ENCODE measurements around the gene P2RY2. TPM values are rescaled to one million over a fixed set of nuclear protein-coding genes. Genes with fewer than 3 reads are reported as not detected.

The P2RY2 gene
- total RNA-seq = not detected
- polyA plus RNA-seq = not detected

DNA sequence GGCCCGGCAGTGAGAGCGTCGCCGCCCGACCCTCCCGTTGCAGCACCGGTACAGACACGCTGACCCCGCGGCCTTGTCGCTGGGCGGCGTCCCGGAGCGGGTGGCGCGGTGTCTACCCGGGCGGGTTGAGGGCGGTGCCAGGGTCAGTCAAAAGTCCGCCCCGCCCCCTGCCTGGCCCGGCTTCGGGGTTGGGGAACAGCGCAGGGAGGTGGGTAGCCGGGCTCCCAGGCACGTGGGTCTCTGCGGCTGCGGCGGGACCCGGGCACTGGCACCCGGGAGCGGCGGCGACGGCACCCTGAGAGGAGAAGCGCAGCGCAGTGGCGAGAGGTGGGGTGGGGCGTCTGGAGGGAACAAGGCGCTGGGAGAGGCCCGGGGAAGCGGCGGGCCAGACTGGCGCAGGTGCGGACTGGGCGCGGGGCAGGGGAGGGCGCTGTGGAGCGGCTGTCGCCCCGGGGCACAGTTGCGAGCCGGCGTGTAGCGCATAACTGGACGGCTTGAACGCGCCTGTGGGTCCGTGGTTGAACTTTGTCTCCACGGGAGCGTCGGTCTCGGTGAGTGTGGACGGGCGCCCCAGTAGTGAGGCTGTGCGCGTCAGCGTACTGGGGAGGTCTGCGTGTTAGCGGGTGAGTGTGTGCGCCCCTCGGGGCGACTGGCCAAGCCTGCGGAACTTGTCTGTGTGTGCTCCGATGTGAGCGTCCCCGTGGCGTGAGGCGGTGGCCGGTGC, at the start of gene P2RY2:
P2RY2 (plus strand) TSS at position 176 of the 724 bp plus-strand sequence. CDS start 15,879 bp downstream, outside the sequence.
- Histone ChIP-seq H3K4me1 (ENCODE audit: control insufficient read depth, insufficient read depth, low read length, poor library complexity, severe bottlenecking) (peaks cover 6% of the 10 kb centered on the region), H3K4me3 (ENCODE audit: low read depth, low read length) (no peak within 1 kb of the TSS), H3K9me3 (ENCODE audit: control insufficient read depth in 2 of 2, low read length in 2 of 2) (no peaks in the 10 kb centered on the region), H3K36me3 (ENCODE audit: control insufficient read depth, insufficient read depth, low read length) (no peaks in the 10 kb centered on the region), H3K27ac (ENCODE audit: insufficient read depth, low read length, poor library complexity, severe bottlenecking) (no peak within 1 kb of the TSS), H3K27me3 (ENCODE audit: control insufficient read depth, insufficient read depth, low read length) (no peaks in the 10 kb centered on the region)
- ATAC-seq (ENCODE audit: low read depth in 2 of 2) (peak; percentile 29 to 37), DNase-seq (peak in 1 of 3 donors; percentile 30)
- Mint-ChIP-seq H3K9me3 (no peaks in the 10 kb centered on the region), H3K36me3 (no peaks in the 10 kb centered on the region), H3K27me3 (peaks cover 48% of the 10 kb centered on the region), H3K4me1 (peaks cover 0 to 5% (median 0%) of the 10 kb centered on the region in 4 donors), H3K4me3 (peak within 1 kb of the TSS in 3 of 4 donors; percentile 27 to 47 (median 27)), H3K27ac (no peak within 1 kb of the TSS)

DNA sequence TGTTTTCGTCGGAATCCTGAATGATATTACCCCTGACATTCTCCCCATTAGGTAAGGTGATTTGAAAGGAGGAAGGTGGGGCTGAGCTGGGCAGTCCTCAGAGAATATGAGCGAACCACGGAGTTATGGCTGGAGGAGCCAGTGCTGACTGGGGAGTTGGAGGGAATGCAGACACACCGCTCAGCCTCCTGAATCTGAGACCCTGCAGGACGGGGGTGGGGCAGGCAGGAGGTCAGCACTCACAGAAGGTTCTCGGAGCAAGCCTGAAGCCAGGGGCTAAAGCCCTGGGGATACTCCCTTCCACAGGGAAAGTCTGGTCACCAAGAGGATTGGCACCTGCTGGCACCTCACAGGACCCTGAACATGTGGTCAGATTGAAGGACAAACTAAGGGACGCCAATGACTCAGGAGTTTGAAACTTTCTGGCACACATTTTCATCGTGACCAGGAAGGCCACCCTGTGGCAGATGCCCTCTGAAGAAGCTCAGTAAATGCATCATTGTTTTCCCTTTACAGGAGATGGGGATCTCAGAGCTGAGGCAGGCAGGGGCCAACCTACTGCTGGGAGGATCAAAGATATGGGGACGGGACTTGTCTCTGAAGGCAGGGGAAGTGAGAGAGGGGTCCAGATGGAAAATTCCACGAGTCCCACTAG, 49.0 kb upstream of the P2RY2 start:
- DNase-seq (no peak), ATAC-seq (ENCODE audit: low read depth in 2 of 2) (no peak)
- Histone ChIP-seq H3K27ac (ENCODE audit: insufficient read depth, low read length, poor library complexity, severe bottlenecking) (no peak overlapping the region), H3K4me3 (ENCODE audit: low read depth, low read length) (no peak overlapping the region), H3K36me3 (ENCODE audit: control insufficient read depth, insufficient read depth, low read length) (no peaks in the 10 kb centered on the region), H3K4me1 (ENCODE audit: control insufficient read depth, insufficient read depth, low read length, poor library complexity, severe bottlenecking) (no peaks in the 10 kb centered on the region), H3K9me3 (ENCODE audit: control insufficient read depth in 2 of 2, low read length in 2 of 2) (no peaks in the 10 kb centered on the region), H3K27me3 (ENCODE audit: control insufficient read depth, insufficient read depth, low read length) (no peaks in the 10 kb centered on the region)
- Mint-ChIP-seq H3K27ac (no peak overlapping the region), H3K36me3 (no peaks in the 10 kb centered on the region), H3K4me1 (peaks cover 0 to 3% (median 0%) of the 10 kb centered on the region in 4 donors), H3K4me3 (no peak overlapping the region), H3K27me3 (peaks cover 12% of the 10 kb centered on the region), H3K9me3 (no peaks in the 10 kb centered on the region)

DNA sequence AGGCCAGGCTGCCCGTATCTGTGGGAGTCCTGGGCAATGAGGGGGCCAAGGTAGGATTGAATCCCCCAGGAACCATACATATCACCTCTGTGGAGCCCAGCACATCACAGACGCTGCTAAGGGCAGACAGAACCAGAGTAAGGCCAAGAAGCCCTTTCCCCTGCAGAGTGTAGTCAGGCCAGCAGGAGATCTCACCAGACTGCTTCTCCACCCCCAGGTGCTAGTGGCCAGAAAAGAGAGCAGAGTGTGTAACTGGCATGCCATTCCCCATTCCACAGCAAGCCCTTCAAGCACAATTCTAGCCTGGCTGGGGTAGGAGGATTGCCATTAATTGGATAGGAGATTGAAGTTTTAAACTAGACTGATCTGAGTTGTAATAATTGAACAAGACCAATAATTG, 47.9 kb upstream of the P2RY2 start:
- Histone ChIP-seq H3K27me3 (ENCODE audit: control insufficient read depth, insufficient read depth, low read length) (no peaks in the 10 kb centered on the region), H3K27ac (ENCODE audit: insufficient read depth, low read length, poor library complexity, severe bottlenecking) (no peak overlapping the region), H3K4me1 (ENCODE audit: control insufficient read depth, insufficient read depth, low read length, poor library complexity, severe bottlenecking) (no peaks in the 10 kb centered on the region), H3K4me3 (ENCODE audit: low read depth, low read length) (no peak overlapping the region), H3K9me3 (ENCODE audit: control insufficient read depth in 2 of 2, low read length in 2 of 2) (no peaks in the 10 kb centered on the region), H3K36me3 (ENCODE audit: control insufficient read depth, insufficient read depth, low read length) (no peaks in the 10 kb centered on the region)
- Mint-ChIP-seq H3K36me3 (no peaks in the 10 kb centered on the region), H3K9me3 (no peaks in the 10 kb centered on the region), H3K4me3 (no peak overlapping the region), H3K27me3 (peaks cover 12% of the 10 kb centered on the region), H3K27ac (no peak overlapping the region), H3K4me1 (peaks cover 0 to 2% (median 0%) of the 10 kb centered on the region in 4 donors)
- no peak for ATAC-seq (ENCODE audit: low read depth in 2 of 2)
- DNase-seq = no peak

DNA sequence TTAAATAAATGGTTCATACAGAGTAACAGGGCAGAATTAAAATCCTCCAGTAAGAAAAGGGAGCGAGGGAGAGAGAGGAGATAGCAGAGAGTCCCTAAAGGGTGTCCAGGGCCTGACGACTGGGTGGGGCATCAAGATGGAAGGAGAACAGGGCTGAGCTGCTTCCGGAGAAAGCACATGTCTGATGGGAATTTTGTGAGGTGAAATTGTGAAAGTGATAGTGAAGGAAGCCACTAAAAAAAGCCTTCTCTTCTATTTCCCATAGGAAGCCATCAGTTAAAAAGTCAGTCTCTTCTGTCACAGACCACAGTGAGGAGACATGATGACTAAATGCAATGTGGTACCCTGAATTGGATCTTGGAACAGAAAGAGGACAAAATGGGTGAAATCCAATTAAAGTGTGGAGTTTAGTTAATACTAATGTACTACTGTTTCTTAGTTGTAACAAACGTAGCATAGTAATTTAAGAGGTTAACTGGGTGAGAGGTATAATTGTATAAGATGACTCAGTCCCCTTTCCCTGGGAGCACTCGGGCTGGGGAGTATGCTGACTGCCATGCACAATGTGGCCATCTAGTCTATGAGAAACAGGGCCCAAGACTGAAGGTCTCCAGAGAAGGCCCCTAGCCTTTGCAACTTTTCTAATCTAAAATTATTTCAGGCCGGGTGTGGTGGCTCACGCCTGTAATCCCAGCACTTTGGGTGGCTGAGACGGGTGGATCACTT, 46.5 kb upstream of the P2RY2 start:
- no peaks in the 10 kb centered on the region for H3K36me3 Mint-ChIP-seq
- H3K4me1 ChIP-seq (ENCODE audit: control insufficient read depth, insufficient read depth, low read length, poor library complexity, severe bottlenecking) = no peaks in the 10 kb centered on the region
- no peaks in the 10 kb centered on the region for H3K9me3 ChIP-seq (ENCODE audit: control insufficient read depth in 2 of 2, low read length in 2 of 2)
- peaks cover 12% of the 10 kb centered on the region for H3K27me3 Mint-ChIP-seq
- H3K36me3 ChIP-seq (ENCODE audit: control insufficient read depth, insufficient read depth, low read length) = no peaks in the 10 kb centered on the region
- no peak overlapping the region for H3K27ac Mint-ChIP-seq
- DNase-seq (no peak), ATAC-seq (ENCODE audit: low read depth in 2 of 2) (no peak)
- H3K4me3 ChIP-seq (ENCODE audit: low read depth, low read length) = no peak overlapping the region
- H3K27ac ChIP-seq (ENCODE audit: insufficient read depth, low read length, poor library complexity, severe bottlenecking) = no peak overlapping the region
- H3K4me1 Mint-ChIP-seq = peaks cover 0 to 5% (median 2%) of the 10 kb centered on the region in 4 donors
- H3K27me3 ChIP-seq (ENCODE audit: control insufficient read depth, insufficient read depth, low read length) = no peaks in the 10 kb centered on the region
- no peaks in the 10 kb centered on the region for H3K9me3 Mint-ChIP-seq
- no peak overlapping the region for H3K4me3 Mint-ChIP-seq

DNA sequence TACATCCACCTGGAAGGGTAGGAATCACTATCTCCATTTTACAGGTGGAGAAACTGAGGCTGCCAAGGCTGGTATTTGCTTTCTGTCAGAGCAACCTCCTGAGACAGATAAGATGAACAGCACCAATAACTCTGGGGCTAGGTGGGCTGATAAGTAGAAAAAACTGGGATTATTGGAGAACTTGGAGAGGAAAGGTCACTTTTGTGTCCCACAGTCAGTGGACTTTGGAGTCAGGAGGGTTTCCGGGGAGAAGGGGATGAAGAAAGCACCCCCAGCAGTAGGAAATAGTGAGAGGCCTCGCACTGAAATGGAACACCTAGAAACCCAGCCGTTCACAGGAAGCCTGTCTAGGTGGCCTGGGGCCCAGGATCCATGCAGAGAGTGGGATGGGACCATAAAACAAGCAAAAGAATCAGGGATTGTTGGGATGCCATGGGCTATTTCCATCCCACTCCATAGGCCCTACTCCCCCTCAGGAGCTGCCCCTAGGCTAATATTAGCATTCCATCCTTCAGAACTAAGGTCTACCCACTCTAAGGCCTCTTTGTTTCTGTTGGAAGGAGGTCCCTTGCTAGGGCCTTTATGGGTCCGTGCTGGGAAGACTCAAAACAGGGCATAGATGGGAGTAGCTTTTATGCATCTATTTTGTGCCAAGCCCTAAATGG, 45.0 kb upstream of the P2RY2 start:
- Histone ChIP-seq H3K9me3 (ENCODE audit: control insufficient read depth in 2 of 2, low read length in 2 of 2) (no peaks in the 10 kb centered on the region), H3K36me3 (ENCODE audit: control insufficient read depth, insufficient read depth, low read length) (no peaks in the 10 kb centered on the region), H3K27ac (ENCODE audit: insufficient read depth, low read length, poor library complexity, severe bottlenecking) (no peak overlapping the region), H3K27me3 (ENCODE audit: control insufficient read depth, insufficient read depth, low read length) (no peaks in the 10 kb centered on the region), H3K4me1 (ENCODE audit: control insufficient read depth, insufficient read depth, low read length, poor library complexity, severe bottlenecking) (no peaks in the 10 kb centered on the region), H3K4me3 (ENCODE audit: low read depth, low read length) (no peak overlapping the region)
- no peaks in the 10 kb centered on the region for H3K36me3 Mint-ChIP-seq
- H3K4me3 Mint-ChIP-seq = no peak overlapping the region
- DNase-seq (no peak), ATAC-seq (ENCODE audit: low read depth in 2 of 2) (no peak)
- peaks cover 0 to under 1% (median 0%) of the 10 kb centered on the region in 7 donors for H3K9me3 Mint-ChIP-seq
- H3K27ac Mint-ChIP-seq = peak overlapping the region in 1 of 3 donors; percentile 60
- peaks cover 2% of the 10 kb centered on the region for H3K27me3 Mint-ChIP-seq
- H3K4me1 Mint-ChIP-seq = peaks cover 0 to 13% (median 8%) of the 10 kb centered on the region in 4 donors

DNA sequence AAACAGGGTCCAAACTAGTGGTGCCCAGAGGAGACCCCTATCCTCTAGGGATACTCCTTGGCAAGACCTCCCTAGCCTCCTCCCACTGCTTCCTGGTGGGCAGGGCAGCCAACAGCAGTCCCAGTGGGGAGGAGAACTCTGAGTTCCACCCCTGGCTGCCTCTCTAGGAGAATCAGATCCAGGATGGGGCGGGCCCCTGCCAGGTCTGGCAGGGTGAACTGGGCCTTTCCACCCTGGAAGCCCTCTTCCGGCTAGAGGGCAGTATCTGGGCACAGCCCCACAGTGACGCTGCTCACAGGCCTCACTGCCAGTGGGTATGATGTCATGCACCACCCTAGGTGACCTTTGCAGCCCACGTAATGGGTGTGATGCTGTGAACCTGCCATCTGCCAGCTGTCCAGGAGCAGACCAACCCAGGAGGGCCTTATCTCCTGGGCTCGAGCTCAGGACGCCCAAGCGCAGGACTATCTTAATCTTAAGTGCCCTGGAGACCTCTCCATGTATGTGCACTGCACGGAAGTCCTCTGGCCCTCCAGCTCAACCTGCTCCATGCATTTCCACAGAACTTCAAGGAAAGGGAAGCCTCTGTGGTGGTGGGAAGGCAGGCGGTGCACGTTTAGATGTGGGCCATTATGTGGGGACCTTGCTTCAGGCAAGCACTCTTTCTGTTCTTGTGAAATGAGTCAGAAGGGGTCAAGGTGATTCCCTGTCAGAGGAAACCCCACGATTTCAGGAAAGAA, 44.2 kb upstream of the P2RY2 start:
- DNase-seq (no peak), ATAC-seq (ENCODE audit: low read depth in 2 of 2) (no peak)
- Histone ChIP-seq H3K27ac (ENCODE audit: insufficient read depth, low read length, poor library complexity, severe bottlenecking) (no peak overlapping the region), H3K27me3 (ENCODE audit: control insufficient read depth, insufficient read depth, low read length) (no peaks in the 10 kb centered on the region), H3K9me3 (ENCODE audit: control insufficient read depth in 2 of 2, low read length in 2 of 2) (no peaks in the 10 kb centered on the region), H3K36me3 (ENCODE audit: control insufficient read depth, insufficient read depth, low read length) (no peaks in the 10 kb centered on the region), H3K4me1 (ENCODE audit: control insufficient read depth, insufficient read depth, low read length, poor library complexity, severe bottlenecking) (no peaks in the 10 kb centered on the region), H3K4me3 (ENCODE audit: low read depth, low read length) (no peak overlapping the region)
- peaks cover 6% of the 10 kb centered on the region for H3K27me3 Mint-ChIP-seq
- peaks cover 0 to 4% (median 0%) of the 10 kb centered on the region in 7 donors for H3K9me3 Mint-ChIP-seq
- H3K36me3 Mint-ChIP-seq = no peaks in the 10 kb centered on the region
- peaks cover 0 to 18% (median 11%) of the 10 kb centered on the region in 4 donors for H3K4me1 Mint-ChIP-seq
- H3K4me3 Mint-ChIP-seq = no peak overlapping the region
- peak overlapping the region in 2 of 3 donors; percentile 65 to 81 for H3K27ac Mint-ChIP-seq

DNA sequence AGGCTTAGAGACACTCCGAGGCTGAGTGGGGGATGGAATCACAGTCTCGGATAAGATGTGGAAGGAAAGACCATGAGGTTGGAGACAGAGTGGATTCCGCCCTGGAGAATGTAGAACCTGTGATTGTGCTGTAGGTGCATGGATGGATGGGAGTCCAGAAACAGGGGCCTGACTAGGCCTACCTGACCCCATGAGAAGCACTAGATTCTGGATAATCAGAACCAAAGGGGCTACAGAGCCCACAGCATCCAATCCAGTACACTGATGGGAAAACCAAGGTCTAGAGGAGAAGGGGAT, 43.6 kb upstream of the P2RY2 start:
- DNase-seq = no peak
- H3K36me3 Mint-ChIP-seq = no peaks in the 10 kb centered on the region
- peaks cover 0 to 18% (median 11%) of the 10 kb centered on the region in 4 donors for H3K4me1 Mint-ChIP-seq
- peaks cover 0 to 4% (median 0%) of the 10 kb centered on the region in 7 donors for H3K9me3 Mint-ChIP-seq
- no peak for ATAC-seq (ENCODE audit: low read depth in 2 of 2)
- Histone ChIP-seq H3K4me1 (ENCODE audit: control insufficient read depth, insufficient read depth, low read length, poor library complexity, severe bottlenecking) (no peaks in the 10 kb centered on the region), H3K27ac (ENCODE audit: insufficient read depth, low read length, poor library complexity, severe bottlenecking) (no peak overlapping the region), H3K9me3 (ENCODE audit: control insufficient read depth in 2 of 2, low read length in 2 of 2) (no peaks in the 10 kb centered on the region), H3K4me3 (ENCODE audit: low read depth, low read length) (no peak overlapping the region), H3K36me3 (ENCODE audit: control insufficient read depth, insufficient read depth, low read length) (no peaks in the 10 kb centered on the region), H3K27me3 (ENCODE audit: control insufficient read depth, insufficient read depth, low read length) (no peaks in the 10 kb centered on the region)
- no peak overlapping the region for H3K4me3 Mint-ChIP-seq
- peaks cover 6% of the 10 kb centered on the region for H3K27me3 Mint-ChIP-seq
- peak overlapping the region in 2 of 3 donors; percentile 65 to 81 for H3K27ac Mint-ChIP-seq

Measured in CD4-positive, CD25-positive, alpha-beta regulatory T cell (primary cell).